Calu3 (cell line): ENCODE results near the gene SHBG. TPM values are rescaled to one million over a fixed set of nuclear protein-coding genes. Genes with fewer than 3 reads are reported as not detected.

ENCODE experiments used
- BruUV-seq: library from RNA; stranded (reverse); fragments of 400-500 nt; replicated peaks from 2 replicates; lab custom pipeline; 2021; lab: Mats Ljungman, UMichigan
- CTCF ChIA-PET: fragments of 300-600 bp; sonication (Branson Sonifier 250); formaldehyde crosslinking; loops from one replicate; lab custom pipeline; 2022; ENCODE audit warnings: antibody characterized with exemption; lab: Charles Lee
- DNase-seq: peaks from one replicate; pipeline ENCODE4 v3.0.0; 2022
- H3K27ac Mint-ChIP-seq: one replicate; pipeline ENCODE4 v1.8.0; 2022; ENCODE audit warnings: mixed read lengths; ENCODE audit not compliant: unreplicated experiment
- H3K27me3 Mint-ChIP-seq: one replicate; pipeline ENCODE4 v1.8.0; 2022; ENCODE audit warnings: mixed read lengths; ENCODE audit not compliant: unreplicated experiment
- H3K36me3 Mint-ChIP-seq: one replicate; pipeline ENCODE4 v1.8.0; 2022; ENCODE audit warnings: mild to moderate bottlenecking, moderate library complexity, mixed read lengths; ENCODE audit not compliant: insufficient read depth, unreplicated experiment
- H3K4me1 Mint-ChIP-seq: one replicate; pipeline ENCODE4 v1.8.0; 2022; ENCODE audit warnings: mild to moderate bottlenecking, low read depth, mixed read lengths; ENCODE audit not compliant: unreplicated experiment
- H3K4me3 Mint-ChIP-seq: one replicate; pipeline ENCODE4 v1.8.0; 2022; ENCODE audit warnings: mild to moderate bottlenecking, low read depth, moderate library complexity, mixed read lengths; ENCODE audit not compliant: unreplicated experiment
- H3K9me3 Mint-ChIP-seq: one replicate; pipeline ENCODE4 v1.8.0; 2022; ENCODE audit warnings: low read depth, mixed read lengths; ENCODE audit not compliant: unreplicated experiment
- CTCF ChIP-seq: fragments of 200-600 bp; IDR thresholded peaks from one replicate; pipeline ENCODE4 v1.8.0; 2022; ENCODE audit warnings: antibody characterized with exemption; ENCODE audit not compliant: unreplicated experiment
- intact Hi-C: fragments of 100-400 bp; cut with micrococcal nuclease; formaldehyde crosslinking; loops from one replicate; pipeline ENCODE4 v1.10.0; 2022; ENCODE audit not compliant: unreplicated experiment
- total RNA-seq: library from RNA; stranded (reverse); gene quantifications from 2 replicates; pipeline ENCODE4 v1.2.3, GENCODE V29; 2022

SHBG gene
- total RNA-seq, 1 experiment from 2014 or later: not detected

DNA sequence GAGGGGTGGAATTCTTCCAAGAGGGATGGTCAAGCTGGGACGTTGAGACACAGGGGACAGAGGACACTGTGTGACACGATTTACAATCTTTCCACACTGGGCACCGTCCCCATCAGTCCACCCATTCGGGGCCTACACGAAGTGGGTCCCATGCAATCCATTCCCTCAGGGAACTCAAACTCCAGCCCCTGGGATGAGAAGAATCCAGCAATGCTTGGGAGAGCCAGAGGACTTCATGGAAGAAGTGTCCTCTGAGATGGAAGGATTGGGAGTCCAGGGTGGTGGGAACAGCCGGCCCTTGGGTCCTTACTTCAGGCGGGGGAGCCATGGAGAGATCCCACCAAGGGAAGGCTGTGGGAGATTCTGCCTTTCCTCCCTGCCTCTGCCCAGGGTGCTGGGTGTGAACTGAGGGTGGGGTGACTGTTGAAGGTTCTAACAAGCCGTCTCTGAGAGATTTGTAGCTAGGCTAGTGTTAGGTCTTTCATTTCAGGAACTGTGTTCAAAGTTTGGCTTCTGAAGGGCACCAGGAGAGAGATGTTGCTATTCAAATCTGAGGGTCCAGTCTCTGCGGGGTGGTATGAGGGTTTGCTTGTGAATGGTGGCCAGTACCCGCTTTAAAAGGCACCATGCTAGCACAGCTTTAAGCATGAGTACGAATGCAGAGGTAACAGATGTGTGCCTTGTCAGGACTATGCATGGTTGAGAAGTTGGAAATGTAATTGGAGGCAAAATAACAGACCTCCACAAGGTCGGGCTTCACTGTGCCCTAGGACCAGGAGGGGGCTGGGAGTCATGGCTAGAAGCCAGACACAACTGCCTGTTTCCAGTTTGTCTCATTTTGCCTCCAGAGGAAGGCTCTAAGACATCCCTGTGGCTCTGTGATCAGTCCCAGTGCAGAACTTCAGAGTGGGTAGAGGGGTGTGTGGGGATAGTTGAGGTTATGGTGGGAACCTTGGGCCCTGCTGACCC, 22.7 kb downstream of the SHBG start:
- Mint-ChIP-seq H3K36me3 (no peaks in the 10 kb centered on the region), H3K27me3 (peaks cover 95% of the 10 kb centered on the region), H3K4me3 (no peak overlapping the region), H3K27ac (no peak overlapping the region), H3K9me3 (no peaks in the 10 kb centered on the region), H3K4me1 (peaks cover 16% of the 10 kb centered on the region)
- TF ChIP-seq CTCF: no peak
- intact Hi-C loops: no loop called here
- CTCF ChIA-PET: no interaction called here
- no peak for DNase-seq
- no TSS peak for BruUV-seq

- BruUV-seq: no TSS peak
- H3K4me3 Mint-ChIP-seq: no peak overlapping the region
- CTCF ChIA-PET: no interaction called here
- no peaks in the 10 kb centered on the region for H3K9me3 Mint-ChIP-seq
- H3K36me3 Mint-ChIP-seq: no peaks in the 10 kb centered on the region
- H3K27ac Mint-ChIP-seq: no peak overlapping the region
- H3K27me3 Mint-ChIP-seq: peaks cover 85% of the 10 kb centered on the region
- no peak for DNase-seq
- intact Hi-C loops: no loop called here
- H3K4me1 Mint-ChIP-seq: peaks cover 12% of the 10 kb centered on the region
- TF ChIP-seq CTCF: no peak
Observed at GRCh38 chr17:7654832-7655540, 25.1 kb downstream of the SHBG start.

GRCh38 chr17:7655541-7655840, 25.6 kb downstream of the SHBG start:
- Mint-ChIP-seq H3K27me3 (peaks cover 80% of the 10 kb centered on the region), H3K9me3 (no peaks in the 10 kb centered on the region)

More at GRCh38 chr17:7655541-7655840, 25.6 kb downstream of the SHBG start:
- Mint-ChIP-seq H3K4me3 (no peak overlapping the region), H3K4me1 (peaks cover 7% of the 10 kb centered on the region), H3K36me3 (no peaks in the 10 kb centered on the region), H3K27ac (no peak overlapping the region)
- no TSS peak for BruUV-seq
- CTCF ChIA-PET: interaction anchor here (0.7 kb wide), 1 partner anchor 386 kb away, joined by 5 read pairs; no protein-coding TSS in a partner anchor
- DNase-seq: no peak
- TF ChIP-seq CTCF: no peak
- intact Hi-C loops: no loop called here
